GM12873 (cell line): Measurements from ENCODE around the gene SPTSSA.

Experiments used
- CTCF ChIP-seq: IDR thresholded peaks from 2 replicates; pipeline ENCODE4 v1.5.1; 2012; ENCODE audit warnings: low read depth, mild to moderate bottlenecking, moderate library complexity, low read length, control low read depth; ENCODE audit not compliant: insufficient read depth; ENCODE audit errors: missing control alignments

The SPTSSA gene

GRCh38 chr14:34478261-34478660, 16.2 kb upstream of the SPTSSA start:
- no peak for TF ChIP-seq CTCF

GRCh38 chr14:34475163-34475562, 13.1 kb upstream of the SPTSSA start:
- TF ChIP-seq CTCF: no peak

GRCh38 chr14:34474187-34474679, 12.2 kb upstream of the SPTSSA start:
- TF ChIP-seq CTCF: no peak

- TF ChIP-seq CTCF: no peak
These were observed 10.8 kb upstream of the SPTSSA start for GRCh38 chr14:34472706-34473279.

- no peak for TF ChIP-seq CTCF
These were observed 8.3 kb upstream of the SPTSSA start for GRCh38 chr14:34470319-34470718.

GRCh38 chr14:34466691-34467090, 4.7 kb upstream of the SPTSSA start:
- TF ChIP-seq CTCF: no peak

- no peak for TF ChIP-seq CTCF
These were observed 3.2 kb upstream of the SPTSSA start for GRCh38 chr14:34465069-34465859.
